GM18498 (cell line): ENCODE results near the gene PPP1R12A.
"Not testable (repeated sequence)": the region's sequence is repeated elsewhere in the genome, so short reads cannot be mapped to it uniquely, and the experiment has no call there.

ENCODE experiments used
- ATAC-seq: cut with Tn5 transposase; IDR thresholded peaks from one replicate; pipeline ENCODE4 v1.9.1; 2021; ENCODE audit warnings: mild to moderate bottlenecking, moderate library complexity; ENCODE audit not compliant: unreplicated experiment

Gene PPP1R12A

DNA sequence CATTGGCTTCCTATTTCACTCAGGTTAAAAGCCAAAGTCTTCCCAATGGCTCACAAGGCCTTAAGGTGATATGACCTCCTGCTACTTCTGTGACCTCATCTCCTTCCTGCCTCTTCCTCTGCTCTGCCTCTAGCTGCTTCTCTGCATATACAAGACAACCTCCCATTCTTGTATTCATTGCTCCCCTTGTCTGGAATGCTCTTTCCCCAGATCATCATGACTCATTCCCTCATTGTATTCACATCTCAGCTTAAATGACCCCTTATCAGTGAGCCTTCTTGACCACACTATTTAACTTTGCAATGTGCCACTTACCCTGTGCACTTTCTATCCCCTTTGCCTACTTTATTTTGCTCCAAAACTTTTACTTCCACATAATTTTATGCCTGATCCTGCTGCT lies 90.2 kb downstream of the PPP1R12A start:
- ATAC-seq, result no peak

GRCh38 chr12:79843978-79844377 lies 90.9 kb downstream of the PPP1R12A start:
- no peak for ATAC-seq

DNA sequence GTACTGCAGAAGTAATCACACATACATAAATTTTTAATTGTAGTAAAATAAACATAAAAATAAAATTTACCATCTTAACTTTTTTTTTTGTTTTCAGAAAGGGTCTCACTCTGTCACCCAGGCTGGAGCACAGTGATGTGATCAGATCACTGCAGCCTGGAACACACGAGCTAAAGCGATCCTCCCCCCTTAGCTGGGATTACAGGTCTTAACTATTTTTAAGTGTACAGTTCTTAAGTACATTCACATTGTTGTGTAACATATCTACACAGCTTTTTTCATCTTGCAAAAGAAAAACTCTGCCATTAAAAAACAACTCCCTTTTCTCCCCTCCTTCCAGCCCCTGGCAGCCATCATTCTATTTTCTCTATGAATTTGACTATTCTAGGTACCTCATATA lies 92.3 kb downstream of the PPP1R12A start:
- ATAC-seq, result no peak

GRCh38 chr12:79841878-79842265 lies 93.0 kb downstream of the PPP1R12A start:
- ATAC-seq, result no peak

DNA sequence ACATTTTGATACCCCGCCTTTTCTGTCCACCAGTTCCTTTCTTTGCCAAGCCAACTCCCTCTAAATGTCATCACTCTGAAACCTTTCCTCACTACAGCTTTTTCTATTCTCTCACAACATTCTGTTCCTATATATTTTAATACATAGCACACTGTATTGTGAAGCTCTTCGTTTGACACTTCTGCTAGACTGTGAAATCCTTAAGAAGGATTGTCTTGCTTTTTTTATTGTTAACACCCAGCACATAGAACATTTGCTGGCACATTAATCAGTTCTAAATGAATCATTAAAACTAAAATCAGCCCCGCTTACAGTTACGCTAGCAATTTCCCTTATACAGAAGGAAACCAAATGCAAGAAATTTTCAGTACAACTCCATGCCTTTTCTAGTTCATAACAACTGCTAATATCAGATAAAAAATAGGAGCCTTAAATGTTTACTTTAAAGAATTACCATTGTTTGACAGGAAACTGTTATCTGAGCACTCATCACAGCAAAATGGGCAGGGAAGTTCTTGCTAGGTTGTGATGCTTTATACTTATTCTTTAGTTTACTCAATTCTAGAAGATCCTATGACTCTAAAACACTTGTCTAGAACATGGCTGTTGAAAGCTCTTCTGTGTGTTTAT lies 93.5 kb downstream of the PPP1R12A start:
- no peak for ATAC-seq

- no peak for ATAC-seq
Observed at GRCh38 chr12:79838359-79838758, 96.5 kb downstream of the PPP1R12A start.

DNA sequence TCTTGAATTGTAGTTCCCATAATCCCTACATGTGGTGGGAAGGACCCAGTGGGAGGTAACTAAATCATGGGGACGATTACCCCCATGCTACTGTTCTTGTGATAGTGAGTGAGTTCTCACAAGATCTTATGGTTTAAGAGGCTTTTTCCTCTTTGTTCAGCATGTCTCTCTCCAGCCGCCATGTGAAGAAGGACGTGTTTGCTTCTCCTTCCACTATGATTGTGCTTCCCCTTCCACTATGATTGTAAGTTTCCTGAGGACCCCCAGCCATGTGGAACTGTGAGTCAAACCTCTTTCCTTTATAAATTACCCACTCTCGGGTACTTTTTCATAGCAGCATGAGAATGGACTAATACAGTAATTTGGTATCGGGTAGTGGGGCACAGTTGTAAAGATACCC lies 97.3 kb downstream of the PPP1R12A start:
- ATAC-seq, result no peak

DNA sequence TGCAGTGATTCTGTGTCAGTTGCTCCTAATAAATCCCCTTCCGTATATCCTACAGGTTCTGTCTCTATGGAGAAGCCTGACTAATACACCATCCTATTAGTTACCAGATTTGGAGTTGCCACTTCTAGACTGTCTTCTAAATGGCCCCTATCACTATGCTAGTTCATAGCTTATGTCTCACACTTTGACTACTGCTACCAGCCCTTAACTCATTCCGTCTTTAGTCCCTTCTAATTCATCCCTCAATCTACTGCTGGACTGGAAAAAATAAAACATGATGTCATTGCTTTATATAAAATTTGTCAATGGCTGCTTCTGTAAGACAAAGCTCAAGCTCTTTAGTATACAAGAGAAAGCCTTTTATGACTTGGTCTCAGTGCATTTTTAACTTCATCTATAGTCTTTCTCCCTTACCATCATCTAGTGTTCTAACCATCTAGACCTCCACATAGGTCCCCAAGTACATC lies 99.5 kb downstream of the PPP1R12A start:
- ATAC-seq, result no peak

- no peak for ATAC-seq
Observed at GRCh38 chr12:79834712-79835376, 100.1 kb downstream of the PPP1R12A start.

DNA sequence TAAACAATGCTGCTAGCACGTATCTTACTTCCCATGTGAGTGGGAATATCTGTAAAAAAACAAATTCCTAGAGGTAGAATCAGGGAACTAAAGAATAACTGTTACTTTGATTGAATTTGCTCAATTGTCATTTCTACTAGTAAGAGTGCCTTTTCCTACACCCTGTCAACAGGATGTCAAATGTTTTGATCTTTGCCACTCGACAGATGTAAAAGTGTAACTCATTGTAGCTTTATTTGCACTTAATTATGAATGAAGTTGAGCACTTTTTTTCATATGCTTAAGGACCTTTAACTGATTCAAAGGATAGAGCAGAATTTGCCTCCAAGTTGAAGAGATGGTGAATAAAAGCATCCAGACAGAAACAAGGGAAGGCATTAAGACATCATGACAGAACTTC lies 104.5 kb downstream of the PPP1R12A start:
- no peak for ATAC-seq

- ATAC-seq, result no peak
Observed at GRCh38 chr12:79828924-79829323, 106.0 kb downstream of the PPP1R12A start.

GRCh38 chr12:79827484-79827883 lies 107.4 kb downstream of the PPP1R12A start:
- ATAC-seq, result no peak

- no peak for ATAC-seq
Observed at GRCh38 chr12:79826267-79827128, 108.4 kb downstream of the PPP1R12A start.

- no peak for ATAC-seq
Observed at GRCh38 chr12:79822475-79822874, 112.4 kb downstream of the PPP1R12A start.

DNA sequence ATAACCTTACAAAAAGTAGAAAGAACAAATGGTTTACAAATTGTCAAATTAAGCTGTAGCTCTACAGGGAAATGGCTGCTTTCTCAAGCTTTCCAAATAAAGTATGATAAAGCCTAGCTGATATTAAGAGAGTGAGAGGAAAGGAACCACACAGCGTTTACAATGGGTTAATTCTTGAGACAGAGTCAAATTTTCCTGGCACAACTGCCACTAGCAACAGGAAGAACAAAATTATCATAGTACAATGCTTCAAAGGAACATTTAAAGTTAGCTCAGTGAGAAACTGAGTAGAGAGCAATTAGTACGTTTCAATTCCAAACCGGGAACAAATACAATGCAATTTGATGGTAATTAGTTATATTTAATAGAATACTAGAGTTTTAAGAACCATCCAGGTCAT lies 116.0 kb downstream of the PPP1R12A start:
- no peak for ATAC-seq

DNA sequence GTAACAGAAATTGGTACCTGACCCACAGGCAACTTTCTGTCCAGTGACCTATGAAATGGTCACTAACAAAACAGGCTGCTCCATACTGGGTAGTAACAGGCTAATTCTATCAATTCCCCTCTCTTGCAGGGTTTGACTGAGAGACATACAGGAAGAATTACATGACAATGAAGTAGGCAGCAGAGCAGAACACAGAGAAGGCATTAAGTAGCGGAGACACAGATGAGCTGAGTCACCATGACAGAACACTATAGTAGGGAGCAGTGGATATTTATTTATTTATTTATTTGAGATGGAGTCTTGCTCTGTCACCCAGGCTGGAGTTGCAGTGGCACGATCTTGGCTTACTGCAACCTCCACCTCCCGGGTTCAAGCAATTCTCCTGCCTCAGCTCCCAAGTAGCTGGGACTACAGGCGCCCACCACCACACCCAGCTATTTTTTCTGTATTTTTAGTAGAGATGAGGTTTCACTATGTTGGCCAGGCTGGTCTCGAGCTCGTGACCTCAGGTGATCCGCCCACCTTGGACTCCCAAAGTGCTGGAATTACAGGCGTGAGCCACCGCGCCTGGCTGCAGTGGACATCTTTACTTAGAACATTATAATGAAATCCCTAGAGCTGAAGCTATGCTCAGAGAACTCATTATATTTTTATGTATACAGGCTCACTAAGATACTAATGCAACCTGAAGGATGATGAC lies 150.4 kb downstream of the PPP1R12A start:
- ATAC-seq, result not testable (repeated sequence)

- ATAC-seq, result no peak
Observed at GRCh38 chr12:79782172-79782900, 152.6 kb downstream of the PPP1R12A start.

- no peak for ATAC-seq
Observed at GRCh38 chr12:79778802-79779448, 156.0 kb downstream of the PPP1R12A start.

DNA sequence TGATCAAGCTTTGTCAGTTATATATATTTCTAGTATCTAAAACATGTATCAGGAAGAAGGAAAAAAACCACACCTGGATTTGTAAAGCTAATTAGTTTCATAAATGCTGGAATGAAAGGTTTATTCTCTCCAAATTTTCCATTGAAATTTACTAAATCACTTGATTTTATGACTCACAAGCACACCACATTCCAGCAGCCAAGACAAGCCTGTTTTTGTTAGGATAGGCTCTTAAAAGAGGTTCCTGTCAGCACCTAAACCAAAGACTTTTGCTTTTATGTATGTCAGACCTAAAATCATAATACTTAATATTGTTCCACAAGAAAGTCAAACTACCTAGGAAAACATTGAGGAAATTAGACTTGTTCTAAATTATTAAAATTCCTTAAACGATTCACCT lies 158.8 kb downstream of the PPP1R12A start:
- no peak for ATAC-seq
